ENCODE data around the gene TENM3.

DNA sequence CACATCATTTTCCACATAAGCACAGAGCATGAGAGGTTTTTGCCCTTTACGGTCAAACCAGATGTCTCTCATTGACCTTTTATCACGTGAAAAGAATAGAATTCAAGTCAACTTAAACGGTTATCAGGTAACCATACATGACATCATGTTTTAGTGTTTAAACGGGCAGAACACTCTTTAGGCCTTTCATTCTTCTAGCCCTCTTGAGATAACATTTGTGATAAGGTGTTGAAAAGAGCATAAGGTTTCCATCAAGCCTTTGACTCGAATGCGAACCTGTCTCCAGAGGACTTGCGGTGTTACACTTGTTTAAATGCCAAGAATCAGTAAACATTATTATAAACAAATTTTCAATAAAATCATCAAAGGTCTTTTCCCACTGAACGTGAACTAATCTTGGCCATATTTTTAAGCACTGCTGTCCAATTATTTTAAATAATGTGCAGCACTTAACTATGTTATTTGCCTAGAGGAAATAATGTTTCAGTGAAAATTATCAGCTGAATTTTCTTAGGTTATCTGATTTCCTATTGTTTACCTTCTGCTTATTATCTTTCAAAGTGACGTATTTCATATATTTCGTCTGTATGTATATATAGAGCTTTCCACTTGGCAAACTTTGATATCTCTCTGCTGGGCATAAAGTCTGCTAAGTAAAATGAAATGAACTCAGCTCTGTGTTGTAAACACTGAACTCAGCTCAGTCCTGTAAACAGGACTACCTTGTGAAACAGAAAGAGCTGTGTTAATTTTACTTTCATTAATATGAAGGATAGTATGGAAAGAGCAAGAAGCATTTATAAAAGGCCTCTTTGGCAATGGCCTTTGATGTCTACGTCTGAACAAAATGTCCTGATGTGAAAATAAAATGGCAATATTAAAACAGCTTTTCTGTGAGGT is 33.3 kb downstream of the TENM3 start:
- TF ChIP-seq ASH2L (IDR thresholded peaks at IDR 0.05; ENCODE audit: low read length) (no peak), SUZ12 (IDR thresholded peaks at IDR 0.05; ENCODE audit: low read length) (no peak), POLR2A (IDR thresholded peaks at IDR 0.05; ENCODE audit: control extremely low read depth in 1 of 2, low read depth in 2 of 2, low read length in 2 of 2) (no peak), POLR2AphosphoS5 (IDR thresholded peaks at IDR 0.05; ENCODE audit: low read depth, low read length) (no peak), MAFK (IDR thresholded peaks at IDR 0.05; ENCODE audit: low read depth, low read length) (no peak), YY1 (IDR thresholded peaks at IDR 0.05; ENCODE audit: low read depth, low read length) (no peak), SIN3A (conservative IDR thresholded peaks at IDR 0.05 in 1 of 2, IDR thresholded peaks at IDR 0.05 in 1 of 2; ENCODE audit: low read depth in 1 of 2, low read length in 2 of 2) (no peak), HDAC6 (IDR thresholded peaks at IDR 0.05; ENCODE audit: low read depth, low read length) (no peak), EZH2 (IDR thresholded peaks at IDR 0.05; ENCODE audit: low read depth, low read length, severe bottlenecking) (no peak), BACH1 (IDR thresholded peaks at IDR 0.05; ENCODE audit: low read length) (no peak)
- TF ChIP-seq, protein P1, sequence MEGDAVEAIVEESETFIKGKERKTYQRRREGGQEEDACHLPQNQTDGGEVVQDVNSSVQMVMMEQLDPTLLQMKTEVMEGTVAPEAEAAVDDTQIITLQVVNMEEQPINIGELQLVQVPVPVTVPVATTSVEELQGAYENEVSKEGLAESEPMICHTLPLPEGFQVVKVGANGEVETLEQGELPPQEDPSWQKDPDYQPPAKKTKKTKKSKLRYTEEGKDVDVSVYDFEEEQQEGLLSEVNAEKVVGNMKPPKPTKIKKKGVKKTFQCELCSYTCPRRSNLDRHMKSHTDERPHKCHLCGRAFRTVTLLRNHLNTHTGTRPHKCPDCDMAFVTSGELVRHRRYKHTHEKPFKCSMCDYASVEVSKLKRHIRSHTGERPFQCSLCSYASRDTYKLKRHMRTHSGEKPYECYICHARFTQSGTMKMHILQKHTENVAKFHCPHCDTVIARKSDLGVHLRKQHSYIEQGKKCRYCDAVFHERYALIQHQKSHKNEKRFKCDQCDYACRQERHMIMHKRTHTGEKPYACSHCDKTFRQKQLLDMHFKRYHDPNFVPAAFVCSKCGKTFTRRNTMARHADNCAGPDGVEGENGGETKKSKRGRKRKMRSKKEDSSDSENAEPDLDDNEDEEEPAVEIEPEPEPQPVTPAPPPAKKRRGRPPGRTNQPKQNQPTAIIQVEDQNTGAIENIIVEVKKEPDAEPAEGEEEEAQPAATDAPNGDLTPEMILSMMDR (IDR thresholded peaks at IDR 0.05; ENCODE audit: control extremely low read depth in 1 of 3, insufficient read depth in 1 of 3, low read depth in 1 of 3, low read length in 3 of 3): no peak
- TF ChIP-seq, protein P2, sequence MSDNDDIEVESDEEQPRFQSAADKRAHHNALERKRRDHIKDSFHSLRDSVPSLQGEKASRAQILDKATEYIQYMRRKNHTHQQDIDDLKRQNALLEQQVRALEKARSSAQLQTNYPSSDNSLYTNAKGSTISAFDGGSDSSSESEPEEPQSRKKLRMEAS (IDR thresholded peaks at IDR 0.05): no peak
